Kidney epithelial cell (primary cell): ENCODE measurements around the gene KCNIP4. TPM values are rescaled to one million over a fixed set of nuclear protein-coding genes. Genes with fewer than 3 reads are reported as not detected.

Source experiments
- DNase-seq: peaks from one replicate; pipeline ENCODE4 v3.0.0-alpha.2; 2010; ENCODE audit warnings: low read depth
- H3K27me3 ChIP-seq: 2 replicates; pipeline ENCODE4 v1.6.0; 2011; ENCODE audit warnings: low read length; ENCODE audit not compliant: control insufficient read depth, insufficient read depth
- H3K36me3 ChIP-seq: 2 replicates; pipeline ENCODE4 v1.5.1; 2011; ENCODE audit warnings: low read length; ENCODE audit not compliant: control insufficient read depth, insufficient read depth
- H3K4me3 ChIP-seq: 2 replicates; pipeline ENCODE4 v1.5.1; 2011; ENCODE audit warnings: low read depth, mild to moderate bottlenecking, control low read depth, low read length
- total RNA-seq: library from RNA; depleted of rRNA; stranded (reverse); fragments of >200 nt; gene quantifications from 2 replicates; pipeline ENCODE4 v1.2.3, GENCODE V29; 2015
- TF ChIP-seq, protein P1 (sequence below): IDR thresholded peaks from 2 replicates; pipeline ENCODE4 v1.5.1; 2011; ENCODE audit warnings: mild to moderate bottlenecking, moderate library complexity, low read length, control low read depth, inconsistent platforms; ENCODE audit not compliant: insufficient read depth, poor library complexity, severe bottlenecking

KCNIP4 gene
- total RNA-seq, 1 donor from 2014 or later: 5.5 TPM

DNA sequence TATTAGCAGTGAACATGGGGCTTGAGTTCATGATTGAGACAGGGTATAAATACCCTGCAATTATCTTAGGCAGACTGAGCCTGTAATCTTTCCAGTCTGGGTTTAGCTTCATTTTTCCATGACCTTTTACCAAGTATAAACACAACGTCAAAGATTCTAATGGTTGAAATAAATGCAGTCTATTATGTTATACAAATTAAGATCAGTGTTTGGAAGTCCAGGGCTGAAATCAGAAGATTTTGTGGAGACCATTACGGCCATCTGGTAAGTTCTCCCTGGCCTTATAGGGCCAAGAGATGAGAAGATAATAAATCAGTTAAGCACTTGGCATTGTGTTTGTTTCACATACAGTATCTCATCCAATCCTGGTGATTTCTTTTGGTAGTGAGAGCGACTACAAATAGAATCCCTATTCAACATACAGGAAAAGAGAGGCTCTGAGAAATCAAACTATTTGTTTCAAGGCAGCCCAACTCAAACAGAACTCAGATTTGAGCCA lies 822.5 kb downstream of the KCNIP4 start:
- no peak for DNase-seq
- TF ChIP-seq, protein P1, sequence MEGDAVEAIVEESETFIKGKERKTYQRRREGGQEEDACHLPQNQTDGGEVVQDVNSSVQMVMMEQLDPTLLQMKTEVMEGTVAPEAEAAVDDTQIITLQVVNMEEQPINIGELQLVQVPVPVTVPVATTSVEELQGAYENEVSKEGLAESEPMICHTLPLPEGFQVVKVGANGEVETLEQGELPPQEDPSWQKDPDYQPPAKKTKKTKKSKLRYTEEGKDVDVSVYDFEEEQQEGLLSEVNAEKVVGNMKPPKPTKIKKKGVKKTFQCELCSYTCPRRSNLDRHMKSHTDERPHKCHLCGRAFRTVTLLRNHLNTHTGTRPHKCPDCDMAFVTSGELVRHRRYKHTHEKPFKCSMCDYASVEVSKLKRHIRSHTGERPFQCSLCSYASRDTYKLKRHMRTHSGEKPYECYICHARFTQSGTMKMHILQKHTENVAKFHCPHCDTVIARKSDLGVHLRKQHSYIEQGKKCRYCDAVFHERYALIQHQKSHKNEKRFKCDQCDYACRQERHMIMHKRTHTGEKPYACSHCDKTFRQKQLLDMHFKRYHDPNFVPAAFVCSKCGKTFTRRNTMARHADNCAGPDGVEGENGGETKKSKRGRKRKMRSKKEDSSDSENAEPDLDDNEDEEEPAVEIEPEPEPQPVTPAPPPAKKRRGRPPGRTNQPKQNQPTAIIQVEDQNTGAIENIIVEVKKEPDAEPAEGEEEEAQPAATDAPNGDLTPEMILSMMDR: no peak
- no peaks in the 10 kb centered on the region for H3K36me3 ChIP-seq
- H3K27me3 ChIP-seq: no peaks in the 10 kb centered on the region
- no peak overlapping the region for H3K4me3 ChIP-seq

DNA sequence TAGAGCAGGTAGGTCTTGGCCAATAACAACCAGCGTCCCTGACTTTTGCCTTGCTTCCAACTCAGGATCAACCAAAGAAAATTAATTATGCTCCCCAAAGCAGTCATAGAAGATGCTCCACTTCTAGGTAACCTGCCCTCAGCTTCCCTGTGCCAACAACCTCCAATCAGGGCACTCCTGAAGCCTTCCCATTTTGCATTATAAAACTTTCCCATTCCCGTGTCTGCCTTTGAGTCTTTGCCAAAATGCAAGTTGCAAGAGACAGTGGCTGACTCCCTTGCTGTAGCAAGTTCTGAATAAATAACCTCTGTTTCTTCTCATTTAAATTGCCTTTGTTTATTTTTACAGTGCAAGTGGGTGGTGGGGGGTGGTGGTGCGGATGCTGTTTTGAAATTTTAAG lies 830.3 kb downstream of the KCNIP4 start:
- H3K27me3 ChIP-seq: no peaks in the 10 kb centered on the region
- TF ChIP-seq, protein P1: no peak
- no peak for DNase-seq
- H3K36me3 ChIP-seq: no peaks in the 10 kb centered on the region
- no peak overlapping the region for H3K4me3 ChIP-seq

DNA sequence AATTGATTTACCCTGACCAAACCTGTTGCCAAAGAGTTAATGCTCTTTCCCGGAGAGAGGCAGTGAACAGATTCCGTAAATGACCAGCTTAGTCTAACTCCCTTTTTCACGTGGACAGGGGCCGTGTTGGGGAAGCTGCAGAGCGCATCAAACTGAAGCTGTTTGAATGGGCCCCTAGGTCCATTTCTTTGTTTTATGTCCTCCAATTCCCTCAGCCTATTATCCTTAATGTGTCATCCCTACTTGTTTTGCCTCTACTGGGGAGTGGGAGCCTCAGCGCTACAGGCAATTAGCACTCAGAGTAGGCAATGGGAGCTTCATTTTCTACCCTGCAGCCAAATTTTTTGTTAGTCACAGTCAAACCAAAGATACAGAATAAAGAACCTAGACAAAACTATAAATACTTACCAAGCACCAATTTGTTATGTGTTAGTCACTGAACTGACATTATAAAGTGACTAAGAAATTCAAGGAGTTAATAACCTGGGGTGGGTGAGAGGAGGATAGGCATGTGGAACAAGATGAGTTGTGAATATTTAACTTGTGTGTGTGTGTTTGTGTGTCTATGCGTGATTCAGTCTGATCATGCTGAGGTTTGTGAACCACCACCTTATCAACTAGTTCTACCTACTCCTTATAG lies 830.9 kb downstream of the KCNIP4 start:
- Histone ChIP-seq H3K27me3 (no peaks in the 10 kb centered on the region), H3K36me3 (no peaks in the 10 kb centered on the region), H3K4me3 (no peak overlapping the region)
- TF ChIP-seq, protein P1: no peak
- peak; percentile 9 for DNase-seq

DNA sequence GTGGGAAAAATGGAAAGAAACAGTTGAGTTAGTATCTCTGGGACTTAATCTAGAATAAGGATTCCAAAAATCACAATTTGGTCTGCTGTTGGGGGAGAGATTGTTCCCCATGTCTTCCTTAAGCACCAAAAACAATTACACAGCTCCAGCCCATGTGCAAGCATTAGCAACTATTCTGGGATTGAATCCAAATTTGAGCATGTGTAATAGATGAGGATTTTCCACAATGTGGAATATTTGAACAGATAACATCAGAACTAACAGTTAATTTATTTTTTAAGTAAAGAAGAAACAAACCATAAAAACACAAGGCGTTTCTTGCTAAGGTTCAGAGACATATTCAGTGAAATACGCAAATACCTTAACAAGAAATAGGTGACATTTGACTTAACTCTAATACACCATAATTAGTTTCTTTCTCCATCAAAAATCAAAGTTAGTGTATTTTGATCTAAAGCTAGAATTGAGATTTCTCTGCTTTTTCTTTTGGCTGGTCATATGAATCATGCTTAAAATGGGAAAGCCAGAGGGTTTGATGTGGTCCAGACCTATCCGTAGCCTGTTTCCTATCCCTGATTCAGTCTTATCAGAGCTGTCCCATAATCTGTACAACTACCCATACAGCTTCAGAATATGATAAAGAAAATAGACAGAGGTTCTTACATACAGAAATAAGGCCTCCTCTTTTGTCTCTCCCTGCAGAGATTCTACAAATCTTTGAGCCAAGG lies 834.9 kb downstream of the KCNIP4 start:
- peak; percentile 14 for DNase-seq
- TF ChIP-seq, protein P1: no peak
- H3K27me3 ChIP-seq: no peaks in the 10 kb centered on the region
- H3K36me3 ChIP-seq: no peaks in the 10 kb centered on the region
- no peak overlapping the region for H3K4me3 ChIP-seq

DNA sequence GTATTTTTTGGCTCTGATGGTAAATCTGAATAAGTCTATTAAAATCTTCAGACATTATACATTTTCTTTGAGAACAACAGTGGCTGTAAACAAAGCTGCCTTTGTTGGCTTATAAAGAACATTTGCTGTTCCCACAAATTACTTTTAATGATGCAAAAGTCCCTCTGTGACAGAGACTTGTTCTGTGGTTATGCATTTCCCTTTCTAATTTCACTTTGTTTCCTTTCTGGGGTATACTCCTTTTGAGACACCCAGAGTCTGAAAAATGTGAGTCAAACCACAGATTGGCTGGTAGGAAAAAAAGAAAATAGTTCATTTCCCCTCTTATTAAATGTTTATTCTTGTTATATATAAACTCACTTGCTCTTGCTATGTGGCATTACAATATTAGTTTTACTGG lies 845.9 kb downstream of the KCNIP4 start:
- H3K27me3 ChIP-seq: no peaks in the 10 kb centered on the region
- TF ChIP-seq, protein P1: no peak
- no peak overlapping the region for H3K4me3 ChIP-seq
- H3K36me3 ChIP-seq: no peaks in the 10 kb centered on the region
- DNase-seq: no peak
